ENCODE data around the gene FAM83B.
"Not testable (repeated sequence)": the region's sequence is repeated elsewhere in the genome, so short reads cannot be mapped to it uniquely, and the experiment has no call there.

FAM83B gene

DNA sequence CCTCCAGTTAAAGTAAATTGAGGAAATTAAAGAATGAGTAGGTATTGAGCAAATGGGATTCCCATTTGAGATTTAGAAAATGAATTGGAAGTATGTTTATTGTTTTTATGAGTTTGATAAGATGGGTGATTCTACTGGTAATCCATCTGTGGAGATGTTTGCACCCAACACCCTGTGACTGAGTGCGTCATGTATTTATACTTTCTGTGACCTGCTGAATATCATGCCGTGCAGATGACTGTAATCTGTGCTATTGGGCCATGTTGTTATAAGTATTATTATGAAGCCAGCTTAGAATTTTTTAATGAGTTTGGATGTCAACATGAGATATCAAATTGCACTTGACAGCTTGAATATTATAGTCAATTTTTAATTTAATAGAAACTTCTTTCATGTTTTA is 17.7 kb downstream of the FAM83B start:
- no peak for DNase-seq

DNA sequence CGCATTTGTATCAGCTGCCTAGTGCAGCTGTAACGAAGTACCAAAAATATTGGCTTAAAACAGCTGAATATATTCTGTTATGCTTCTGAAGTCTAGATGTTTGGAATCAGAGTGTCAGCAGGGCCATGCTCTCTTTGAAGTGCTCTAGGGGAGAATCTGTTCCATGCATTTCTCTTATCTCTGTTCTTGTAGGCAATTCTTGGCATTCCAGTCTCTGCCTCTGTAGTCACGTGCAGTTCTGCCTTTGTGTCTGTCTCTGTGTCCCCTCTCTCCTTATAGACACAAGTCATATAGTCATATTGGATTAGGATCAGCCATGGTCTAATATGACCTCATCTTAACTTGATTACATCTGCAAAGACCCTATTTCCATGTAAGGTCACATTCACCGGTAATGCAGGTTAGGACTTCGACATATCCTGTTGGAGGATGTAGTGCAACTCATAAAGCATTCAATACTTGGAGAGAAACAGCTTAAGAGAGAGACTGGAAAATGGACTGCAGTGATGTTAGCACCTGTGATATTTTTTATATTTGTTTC is 18.6 kb downstream of the FAM83B start:
- no peak for DNase-seq

DNA sequence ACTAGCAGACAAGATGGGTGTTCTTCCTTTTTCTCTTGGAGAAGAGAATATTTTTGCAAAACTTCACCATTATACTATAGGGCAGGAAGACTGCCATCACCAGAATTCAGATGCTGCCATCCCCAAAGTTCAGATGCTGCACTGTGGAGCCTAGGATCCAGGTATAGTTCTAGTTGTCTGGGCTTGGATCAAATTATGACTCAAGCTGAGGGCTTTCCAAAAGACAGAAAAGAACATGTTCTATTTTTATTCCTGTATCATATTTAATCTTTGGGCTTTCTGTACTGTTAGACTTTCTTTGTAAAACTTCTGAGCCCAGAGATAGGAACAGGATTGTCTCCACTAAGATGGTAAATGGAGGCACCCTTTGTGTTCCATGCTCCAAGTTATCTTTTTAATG is 22.0 kb downstream of the FAM83B start:
- DNase-seq: no peak

DNA sequence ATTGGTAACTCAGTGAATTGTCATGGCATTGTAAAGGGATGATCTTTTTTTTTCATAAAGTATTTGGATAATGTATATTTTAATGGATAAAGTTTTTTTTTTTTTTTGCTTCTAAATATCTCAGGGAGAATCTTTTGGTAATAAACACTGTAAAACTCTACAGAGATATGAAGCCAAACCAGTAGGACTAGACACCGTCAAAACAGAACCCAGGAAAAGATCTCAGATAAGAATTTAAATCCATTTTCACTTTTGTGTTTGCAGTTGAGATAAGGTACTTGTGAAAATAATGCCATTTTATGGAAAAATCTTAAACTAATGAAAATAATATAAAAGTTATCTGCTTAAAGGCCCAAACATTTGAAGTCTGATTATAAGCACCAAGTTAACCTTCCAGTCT is 27.0 kb downstream of the FAM83B start:
- DNase-seq: no peak

DNA sequence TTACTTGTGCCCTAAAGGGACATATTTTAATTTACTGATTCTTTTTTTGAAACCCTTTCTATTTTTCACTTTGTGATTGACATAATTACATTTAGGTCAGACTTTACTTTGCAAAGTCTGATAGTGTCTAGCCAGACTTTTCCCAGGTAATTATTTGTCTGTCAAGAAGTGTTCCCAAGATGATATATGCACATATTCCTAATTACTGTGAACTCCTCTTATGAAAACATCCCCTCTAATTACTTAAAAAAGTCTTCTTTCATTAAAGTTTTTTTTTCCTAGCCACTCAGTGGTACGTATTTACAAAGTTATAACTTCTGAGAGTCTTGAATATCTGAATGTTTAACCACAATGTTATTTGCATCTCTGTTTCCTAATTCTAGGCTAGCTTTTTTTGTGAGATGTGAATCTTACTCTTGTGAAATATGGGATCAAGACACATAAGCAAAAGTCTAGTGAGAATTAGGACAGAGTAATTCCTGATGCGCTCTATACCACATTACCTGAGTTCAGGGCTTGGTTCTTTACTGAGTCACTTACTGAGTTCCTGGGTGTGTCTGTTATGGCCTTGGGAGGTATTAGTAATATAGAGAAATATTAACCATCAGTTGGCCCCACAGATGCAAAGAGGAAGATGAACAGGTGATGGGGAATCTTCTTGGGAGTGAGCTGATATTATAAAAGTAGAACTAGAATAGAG is 27.9 kb downstream of the FAM83B start:
- no peak for DNase-seq

DNA sequence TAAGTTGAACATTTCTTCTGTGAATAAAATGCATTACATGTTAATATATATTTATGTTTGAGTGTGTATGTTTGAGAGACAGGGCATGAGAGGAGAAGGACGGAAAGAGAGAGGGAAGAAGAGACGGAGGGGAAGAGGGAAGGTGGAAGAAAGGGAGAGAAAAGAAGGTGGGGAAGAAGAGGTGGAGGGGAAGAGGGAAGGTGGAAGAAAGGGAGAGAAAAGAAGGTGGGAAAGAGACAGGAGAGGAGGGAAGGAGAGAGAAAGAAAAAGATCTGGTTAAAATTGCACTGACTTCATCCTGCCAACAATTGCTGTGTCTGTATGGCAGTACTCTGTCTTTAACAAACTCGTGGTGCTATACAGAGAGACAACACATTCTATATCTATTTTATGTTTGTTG is 29.0 kb downstream of the FAM83B start:
- no peak for DNase-seq

DNA sequence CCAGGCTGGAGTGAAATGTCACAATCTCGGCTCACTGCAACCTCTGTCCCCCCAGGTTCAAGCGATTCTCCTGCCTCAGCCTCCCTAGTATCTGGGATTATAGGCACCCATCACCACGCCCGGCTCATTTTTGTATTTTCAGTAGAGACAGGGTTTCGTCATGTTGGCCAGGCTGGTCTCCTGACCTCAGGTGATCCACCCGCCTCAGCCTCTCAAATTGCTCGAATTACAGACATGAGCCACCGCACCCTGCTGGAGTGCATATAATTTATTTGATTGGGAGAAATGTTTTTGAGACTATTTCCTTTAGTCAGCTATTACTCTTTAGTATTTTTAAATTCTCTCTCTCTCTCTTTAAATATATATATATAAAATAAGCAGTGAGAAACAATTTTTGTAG is 29.8 kb downstream of the FAM83B start:
- DNase-seq: no peak

DNA sequence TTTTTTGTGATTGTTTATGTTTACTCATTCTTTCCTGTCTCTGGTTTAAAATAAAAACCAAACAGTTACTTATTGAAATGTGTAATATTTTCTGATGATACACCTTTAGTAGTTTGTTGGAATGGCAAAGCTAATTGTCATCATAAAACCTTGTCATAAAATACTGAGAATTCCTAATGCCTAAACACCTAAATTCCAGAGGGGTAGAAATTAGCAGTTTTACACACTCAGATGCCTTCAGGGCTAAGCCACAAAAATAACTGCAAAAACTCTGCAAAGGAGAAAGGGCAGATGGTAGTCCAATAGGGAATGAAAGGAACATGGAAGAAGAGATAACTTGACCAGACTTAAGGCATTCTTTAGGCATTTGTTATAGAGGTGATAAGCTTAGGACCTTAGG is 30.3 kb downstream of the FAM83B start:
- DNase-seq: no peak

DNA sequence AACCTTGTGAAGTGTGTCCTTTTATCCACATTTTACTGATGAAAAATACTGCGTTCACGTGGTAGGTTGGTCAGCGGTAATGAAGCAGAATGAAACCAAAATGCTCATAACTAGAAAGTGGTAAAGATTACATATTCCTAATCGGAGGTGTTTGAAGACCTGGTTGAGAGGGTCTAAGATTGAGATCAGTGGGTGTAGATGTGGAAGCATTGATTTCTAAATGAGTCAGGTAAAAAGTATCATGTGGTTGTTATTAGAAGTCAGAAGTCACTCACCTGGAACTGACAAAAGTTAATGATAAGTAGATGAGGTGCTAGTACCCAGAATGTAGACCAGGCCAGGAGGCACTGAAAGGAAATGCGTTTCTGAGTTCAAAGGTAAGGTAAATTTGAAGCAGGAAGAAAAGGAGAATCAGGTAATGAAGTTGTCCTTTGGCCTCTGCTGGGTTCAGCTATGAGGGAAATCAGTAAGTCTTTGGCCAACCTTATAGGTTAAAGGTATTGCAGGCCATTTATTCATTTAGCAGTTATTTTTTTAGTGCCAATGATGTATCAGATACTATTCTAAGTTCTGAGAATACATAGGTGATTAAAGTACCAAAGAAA is 31.2 kb downstream of the FAM83B start:
- no peak for DNase-seq

DNA sequence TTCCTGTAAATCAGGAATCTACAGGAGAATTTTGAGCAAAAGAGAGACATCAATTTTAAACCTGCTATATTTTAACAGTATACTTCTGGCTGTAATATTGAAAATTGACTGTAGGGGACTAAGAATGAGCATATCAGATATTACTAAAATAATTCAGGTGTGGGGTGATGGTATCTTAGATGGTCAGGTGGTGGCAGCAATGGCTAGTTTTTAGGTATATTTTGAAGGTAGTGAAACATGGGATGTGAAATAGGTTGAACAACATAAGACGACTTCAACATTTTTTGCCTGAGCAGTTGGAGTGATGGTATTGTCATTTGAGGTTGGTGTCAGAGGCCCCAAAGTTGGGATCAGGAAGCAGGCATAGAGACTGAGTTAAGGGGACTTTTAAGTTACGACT is 32.1 kb downstream of the FAM83B start:
- no peak for DNase-seq

DNA sequence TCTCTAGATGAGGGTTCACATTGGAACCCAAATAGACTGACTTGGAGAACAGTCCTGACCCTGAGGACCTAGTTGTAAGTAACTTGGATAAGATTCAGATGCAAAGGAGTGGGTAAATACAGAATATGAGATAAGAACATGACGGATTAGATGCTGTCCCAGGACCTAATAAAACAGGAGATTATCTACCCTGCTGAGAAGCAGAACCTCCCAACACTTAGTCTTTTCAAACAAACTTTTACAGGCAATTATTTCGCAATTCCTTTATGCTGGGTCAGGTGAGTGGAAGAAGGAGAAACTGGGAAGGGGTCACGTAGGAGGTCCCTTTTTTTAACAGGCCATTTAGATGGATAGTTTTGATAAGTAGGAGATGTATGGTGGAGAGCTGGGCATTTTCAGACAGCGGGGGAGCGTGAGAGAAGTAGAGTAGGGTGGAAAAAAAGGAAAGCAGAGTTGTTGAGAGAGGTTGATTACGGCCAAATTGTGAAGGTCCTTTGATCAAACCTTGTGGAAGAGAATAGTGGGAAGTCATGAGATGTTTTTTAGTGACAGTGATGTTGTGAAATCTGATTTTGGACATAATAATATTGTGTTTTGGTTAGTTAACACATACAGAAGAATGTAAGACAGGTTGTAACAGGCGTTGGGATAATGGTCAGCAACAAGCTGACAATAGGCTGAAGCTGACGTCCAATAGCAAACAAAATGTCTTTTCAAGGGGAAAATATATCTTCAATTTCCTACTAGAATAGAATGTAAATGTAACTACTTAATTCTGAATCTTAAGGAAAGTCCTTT is 32.8 kb downstream of the FAM83B start:
- no peak for DNase-seq

DNA sequence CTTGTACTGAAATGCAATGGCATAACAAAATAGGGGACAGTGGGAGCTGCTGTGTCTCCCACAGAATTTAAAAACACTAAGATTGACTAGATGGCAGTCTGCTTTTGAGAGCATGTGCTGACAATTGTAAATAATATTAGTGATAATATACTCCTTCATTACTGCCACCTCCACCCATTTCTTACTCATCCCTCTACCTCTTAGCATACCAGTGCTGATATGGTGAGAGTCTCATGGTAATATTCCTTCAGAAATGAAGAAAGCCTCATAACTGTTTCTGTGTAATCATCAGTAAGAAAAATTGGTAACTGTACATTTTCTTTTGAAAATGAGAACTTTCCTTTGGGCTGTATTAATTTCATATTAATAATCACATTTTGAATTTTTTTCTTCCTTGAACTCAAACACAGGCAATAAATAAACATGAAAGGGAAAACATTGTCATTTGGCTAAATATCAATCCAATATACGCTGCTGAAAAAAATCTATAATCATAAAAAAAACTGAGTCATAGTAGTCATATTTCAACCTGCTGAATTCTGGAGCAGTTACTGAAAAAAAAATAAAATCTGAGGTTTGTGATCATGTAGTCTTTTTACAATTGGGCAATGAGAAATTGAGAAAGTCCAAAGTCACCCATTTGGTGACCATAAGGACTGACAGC is 34.6 kb downstream of the FAM83B start:
- DNase-seq: no peak

DNA sequence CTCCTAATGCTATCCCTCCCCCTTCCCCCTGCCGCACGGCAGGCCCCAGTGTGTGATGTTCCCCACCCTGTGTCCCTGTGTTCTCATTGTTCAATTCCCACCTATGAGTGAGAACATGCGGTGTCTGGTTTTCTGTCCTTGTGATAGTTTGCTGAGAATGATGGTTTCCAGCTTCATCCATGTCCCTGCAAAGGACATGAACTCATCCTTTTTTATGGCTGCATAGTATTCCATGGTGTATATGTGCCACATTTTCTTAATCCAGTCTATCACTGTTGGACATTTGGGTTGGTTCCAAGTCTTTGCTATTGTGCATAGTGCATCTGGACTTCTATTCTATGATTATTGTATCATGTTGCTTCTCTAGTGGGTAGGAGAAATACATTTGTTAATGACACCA is 35.3 kb downstream of the FAM83B start:
- DNase-seq: not testable (repeated sequence)

DNA sequence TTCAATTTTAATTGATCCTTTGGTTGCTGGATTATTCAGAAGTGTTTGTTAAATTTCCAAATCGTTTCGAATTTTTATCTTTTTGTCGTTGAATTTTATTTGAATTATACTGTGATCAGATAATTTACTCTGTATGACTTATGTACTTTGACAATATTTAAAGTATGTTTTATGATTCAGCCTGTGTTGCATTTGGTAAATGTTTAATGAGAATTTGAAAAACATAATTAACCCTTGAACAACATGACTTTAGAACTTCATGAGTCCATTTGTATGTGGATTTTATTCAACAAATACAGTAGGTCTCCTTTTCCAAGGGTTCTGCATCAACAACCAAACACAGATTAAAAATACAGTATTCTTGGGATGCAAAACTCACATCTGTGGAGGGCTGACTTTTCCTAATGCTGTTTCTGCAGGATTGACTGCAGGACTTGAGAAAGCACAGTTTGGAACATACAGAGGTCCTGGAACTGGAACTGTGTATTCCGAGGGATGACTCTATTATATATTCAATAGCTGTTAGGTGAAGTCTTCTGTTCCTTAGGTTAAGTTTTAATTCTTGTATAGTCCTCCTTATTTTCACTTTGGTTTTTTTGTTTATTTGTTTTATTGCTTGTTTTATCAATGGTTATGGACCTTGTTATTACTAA is 40.5 kb downstream of the FAM83B start:
- DNase-seq: no peak

DNA sequence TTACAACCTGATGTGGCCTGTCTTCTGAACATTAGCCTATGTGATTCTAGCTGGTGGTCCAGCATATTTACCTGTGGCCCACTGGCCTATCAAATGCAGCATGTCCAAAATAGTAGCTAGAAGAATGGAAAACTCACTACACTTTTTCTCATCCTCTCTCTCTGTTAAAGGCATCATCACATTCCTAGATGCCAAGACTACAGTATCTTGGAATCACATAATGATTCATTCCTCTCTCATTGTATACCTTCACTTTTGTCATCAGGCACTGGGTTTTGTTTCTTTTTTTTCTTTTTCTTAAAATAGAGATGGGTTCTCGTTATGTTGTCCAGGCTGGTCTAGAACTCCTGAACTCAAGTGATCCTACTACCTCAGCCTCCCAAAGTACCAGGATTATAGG is 45.0 kb downstream of the FAM83B start:
- no peak for DNase-seq

DNA sequence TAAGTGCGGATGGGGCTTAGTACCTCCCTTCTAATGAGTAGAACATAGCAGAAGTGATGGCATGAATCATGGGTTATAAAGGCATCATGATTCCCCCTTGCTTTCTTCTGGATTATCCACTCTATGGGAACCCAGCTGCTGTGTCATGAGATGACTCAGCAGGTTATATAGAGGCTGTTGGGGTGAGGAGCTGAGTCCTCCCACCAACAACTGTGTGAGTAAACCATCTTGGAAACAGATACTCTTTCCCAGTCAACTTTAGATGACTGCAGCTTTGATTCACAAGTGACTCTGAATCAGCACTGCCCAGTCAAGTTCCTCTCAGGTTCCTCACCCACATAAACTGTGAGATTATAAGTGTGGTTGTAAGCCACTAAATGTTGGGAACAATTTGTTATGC is 46.3 kb downstream of the FAM83B start:
- no peak for DNase-seq

DNA sequence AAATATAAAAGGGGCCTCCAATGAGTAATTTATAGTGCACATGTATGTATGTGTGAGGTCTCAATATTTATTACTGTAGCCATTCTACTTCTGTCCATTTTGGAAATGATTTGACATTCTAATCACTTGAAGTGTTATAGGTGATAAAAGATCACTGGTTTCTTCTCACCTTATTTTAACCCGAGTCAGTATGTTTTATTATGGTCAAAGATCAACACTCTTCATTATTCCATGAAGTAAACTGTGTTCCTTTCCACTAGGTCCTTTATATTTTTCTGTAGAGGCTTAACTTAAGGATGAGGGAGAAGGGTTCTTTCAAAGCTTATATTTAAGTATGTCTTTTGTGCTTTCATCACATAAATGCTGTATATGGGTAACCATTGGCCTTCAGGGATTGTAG is 47.2 kb downstream of the FAM83B start:
- no peak for DNase-seq

DNA sequence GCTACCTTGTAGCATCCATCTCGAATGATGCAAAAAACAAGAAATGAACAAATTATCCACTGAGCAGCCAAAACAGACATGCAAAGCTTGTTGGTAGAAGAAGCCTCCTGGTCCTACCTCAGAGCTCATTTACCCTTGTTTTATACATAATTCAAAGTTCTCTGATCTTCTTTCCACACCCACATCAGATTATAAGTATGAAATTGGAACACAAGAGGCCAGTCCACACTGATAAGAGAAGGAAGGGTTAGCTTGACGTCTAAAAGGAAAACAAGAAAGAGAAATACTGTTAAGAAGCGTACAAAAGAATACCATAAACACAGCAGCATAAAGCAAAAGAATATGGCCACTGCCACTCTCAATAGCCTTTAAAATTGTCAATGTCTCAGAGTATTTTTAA is 49.7 kb downstream of the FAM83B start:
- no peak for DNase-seq

DNA sequence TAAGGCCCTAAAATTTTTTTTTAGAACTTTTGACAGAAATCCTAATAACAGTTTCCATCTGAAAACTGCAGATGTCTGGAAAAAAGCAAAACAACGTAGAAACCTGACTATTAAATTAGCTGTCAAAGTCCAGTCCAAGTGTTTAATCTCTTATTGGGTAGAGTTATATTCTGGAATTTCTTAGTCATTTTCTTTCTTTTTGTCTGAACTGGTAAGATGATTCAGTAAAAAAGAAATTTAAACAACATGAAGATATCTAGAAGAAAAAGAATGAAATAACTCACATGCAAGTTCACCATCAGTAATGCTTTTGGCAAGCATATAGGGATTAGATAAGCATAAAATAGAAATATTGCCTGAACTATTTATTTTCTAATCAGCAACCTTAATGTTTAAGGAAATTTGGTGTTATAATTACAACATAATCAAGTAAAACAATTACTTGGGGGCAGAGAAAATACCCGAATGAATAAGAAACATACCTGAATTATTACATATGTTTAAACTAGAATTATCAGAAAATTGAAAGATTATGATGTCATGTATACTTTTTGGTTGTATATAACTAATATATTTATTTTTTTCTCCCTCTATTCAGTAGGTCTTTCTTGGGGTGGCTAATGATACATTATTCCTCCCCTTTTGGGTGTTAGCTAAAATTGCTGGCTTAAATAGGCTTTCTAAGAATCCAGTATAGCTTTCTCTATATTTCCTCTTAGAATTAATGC is 51.1 kb downstream of the FAM83B start:
- no peak for DNase-seq

DNA sequence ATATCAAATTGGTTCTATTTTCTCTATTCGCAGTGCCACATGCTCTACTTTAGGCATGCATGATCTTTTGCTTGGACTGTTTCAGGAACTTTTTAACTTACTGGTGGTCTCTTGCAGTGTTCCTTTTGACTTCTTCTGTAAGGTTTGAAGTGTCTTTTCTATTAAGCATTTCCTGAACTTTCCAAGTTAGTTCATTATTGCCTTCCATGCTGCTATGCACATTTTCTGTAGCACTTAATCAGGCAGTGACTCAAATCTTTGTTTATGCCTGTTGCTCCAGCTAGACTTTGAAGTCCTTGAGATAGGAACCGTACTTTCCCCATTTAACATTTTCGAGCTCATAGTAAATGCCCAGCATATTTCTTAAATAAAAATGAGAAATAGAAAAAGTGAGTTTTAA is 52.2 kb downstream of the FAM83B start:
- DNase-seq: no peak

DNA sequence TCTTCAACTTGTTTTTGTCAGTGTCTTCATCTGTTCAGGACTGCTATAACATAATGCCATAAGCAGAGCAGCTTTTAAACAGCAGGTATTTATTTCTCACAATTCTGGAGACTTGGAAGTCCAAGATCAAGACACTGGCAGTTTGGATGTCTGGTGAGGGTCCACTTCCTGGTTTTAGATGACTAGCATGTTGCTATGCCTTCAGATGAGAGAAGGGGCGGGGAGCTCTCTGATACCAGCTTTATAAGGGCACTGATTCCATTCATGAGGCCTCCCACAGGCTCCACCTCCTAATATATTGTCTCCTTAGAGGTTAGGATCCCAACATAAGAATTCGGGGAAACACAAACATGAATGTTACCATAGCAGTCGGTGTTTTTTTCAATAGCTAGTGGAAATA is 52.9 kb downstream of the FAM83B start:
- DNase-seq: no peak

DNA sequence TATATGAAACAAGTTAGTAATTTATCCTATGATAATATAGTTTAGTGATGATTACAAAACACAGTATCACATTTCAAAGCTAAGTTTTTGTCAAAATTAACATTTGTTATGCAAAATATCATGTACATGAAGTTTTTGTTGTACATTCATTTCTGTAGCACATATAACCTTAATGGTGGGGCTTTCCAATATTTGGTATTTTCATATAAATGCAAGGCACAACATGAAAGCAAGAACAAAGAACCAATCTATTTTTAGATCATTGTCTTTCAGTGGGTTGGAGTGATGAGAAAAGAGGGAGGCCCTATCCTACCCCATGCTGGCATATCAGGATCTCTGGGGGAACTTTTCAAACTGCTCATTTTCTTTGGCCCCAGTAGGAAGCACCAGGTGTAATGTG is 53.4 kb downstream of the FAM83B start:
- no peak for DNase-seq
